Measurements from ENCODE around the gene ZBTB33.

DNA sequence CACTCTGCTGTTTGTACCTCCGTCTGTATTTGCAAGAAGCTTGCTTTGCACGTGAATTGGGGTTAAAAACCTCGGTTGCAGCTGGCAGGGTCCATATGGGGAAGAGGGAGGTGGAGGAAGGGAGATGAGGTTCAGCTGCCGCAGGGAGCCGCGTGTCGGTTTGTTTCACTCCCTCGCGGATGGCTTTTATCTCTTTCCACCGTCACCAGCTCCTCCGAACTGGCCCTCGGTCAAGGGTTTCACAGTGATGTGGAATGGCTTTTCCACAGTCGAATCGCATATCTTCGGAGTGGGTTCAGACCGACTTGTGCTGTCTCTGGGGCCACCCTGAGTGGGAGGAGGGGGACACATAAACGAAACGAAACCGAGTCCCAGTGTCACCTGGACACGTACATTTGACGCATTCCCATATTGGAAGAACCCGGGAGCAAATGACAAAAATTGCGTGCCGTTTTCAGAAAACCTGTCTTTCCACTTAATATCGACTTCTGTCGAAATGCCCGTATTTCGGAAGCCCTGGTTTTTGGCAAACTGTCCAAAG, 929 bp downstream of the ZBTB33 start:
- TF ChIP-seq, protein P1, sequence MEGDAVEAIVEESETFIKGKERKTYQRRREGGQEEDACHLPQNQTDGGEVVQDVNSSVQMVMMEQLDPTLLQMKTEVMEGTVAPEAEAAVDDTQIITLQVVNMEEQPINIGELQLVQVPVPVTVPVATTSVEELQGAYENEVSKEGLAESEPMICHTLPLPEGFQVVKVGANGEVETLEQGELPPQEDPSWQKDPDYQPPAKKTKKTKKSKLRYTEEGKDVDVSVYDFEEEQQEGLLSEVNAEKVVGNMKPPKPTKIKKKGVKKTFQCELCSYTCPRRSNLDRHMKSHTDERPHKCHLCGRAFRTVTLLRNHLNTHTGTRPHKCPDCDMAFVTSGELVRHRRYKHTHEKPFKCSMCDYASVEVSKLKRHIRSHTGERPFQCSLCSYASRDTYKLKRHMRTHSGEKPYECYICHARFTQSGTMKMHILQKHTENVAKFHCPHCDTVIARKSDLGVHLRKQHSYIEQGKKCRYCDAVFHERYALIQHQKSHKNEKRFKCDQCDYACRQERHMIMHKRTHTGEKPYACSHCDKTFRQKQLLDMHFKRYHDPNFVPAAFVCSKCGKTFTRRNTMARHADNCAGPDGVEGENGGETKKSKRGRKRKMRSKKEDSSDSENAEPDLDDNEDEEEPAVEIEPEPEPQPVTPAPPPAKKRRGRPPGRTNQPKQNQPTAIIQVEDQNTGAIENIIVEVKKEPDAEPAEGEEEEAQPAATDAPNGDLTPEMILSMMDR (IDR thresholded peaks at IDR 0.05; ENCODE audit: low read length), result no peak
- TF ChIP-seq EZH2 (optimal IDR thresholded peaks at IDR 0.05; ENCODE audit: low read depth, low read length), result no peak
- TF ChIP-seq EZH2phosphoT487 (IDR thresholded peaks at IDR 0.05; ENCODE audit: low read length), result no peak
